Measurements from ENCODE around the gene ZC3H7B. TPM values are rescaled to one million over a fixed set of nuclear protein-coding genes. Genes with fewer than 3 reads are reported as not detected.

The ZC3H7B gene
- total and polyA plus RNA-seq, 2 donors from 2014 or later, result 28.3 to 68.6 TPM

- Histone ChIP-seq H3K4me1 (ENCODE audit: control insufficient read depth in 2 of 3, insufficient read depth in 2 of 3, low read depth in 1 of 3, low read length in 3 of 3) (peaks cover 0 to 2% (median 0%) of the 10 kb centered on the region in 3 donors), H3K4me3 (ENCODE audit: low read length in 3 of 3) (no peak overlapping the region), H3K27me3 (ENCODE audit: control insufficient read depth, insufficient read depth, low read length) (no peaks in the 10 kb centered on the region), H3K9me3 (ENCODE audit: control insufficient read depth in 2 of 3, insufficient read depth in 1 of 3, low read length in 3 of 3) (no peaks in the 10 kb centered on the region), H3K27ac (ENCODE audit: low read depth in 2 of 2, low read length in 2 of 2) (peak overlapping the region in 1 of 2 donors; percentile 13), H3K9ac (ENCODE audit: low read length in 3 of 3) (no peak overlapping the region), H3K36me3 (ENCODE audit: control insufficient read depth in 2 of 3, insufficient read depth in 3 of 3, low read length in 3 of 3) (peaks cover 0 to 30% (median 3%) of the 10 kb centered on the region in 3 donors)
- no peak for TF ChIP-seq CTCF (IDR thresholded peaks at IDR 0.05; ENCODE audit: borderline replicate concordance, extremely low read depth, insufficient read depth)
- DNase-seq, result peak; percentile 59 to 87 (median 68)
- no peak for FAIRE-seq
- intact Hi-C loops (cut with DNase I), result no loop called here
Measured at GRCh38 chr22:41360126-41360525, 58.8 kb downstream of the ZC3H7B start.

- H3K36me3 ChIP-seq (ENCODE audit: control insufficient read depth in 2 of 3, insufficient read depth in 3 of 3, low read length in 3 of 3), result peaks cover 0 to 14% (median 0%) of the 10 kb centered on the region in 3 donors
- TF ChIP-seq CTCF (IDR thresholded peaks at IDR 0.05; ENCODE audit: borderline replicate concordance, extremely low read depth, insufficient read depth), result no peak
- H3K9me3 ChIP-seq (ENCODE audit: control insufficient read depth in 2 of 3, insufficient read depth in 1 of 3, low read length in 3 of 3), result no peaks in the 10 kb centered on the region
- peaks cover 0 to 13% (median 11%) of the 10 kb centered on the region in 3 donors for H3K4me1 ChIP-seq (ENCODE audit: control insufficient read depth in 2 of 3, insufficient read depth in 2 of 3, low read depth in 1 of 3, low read length in 3 of 3)
- H3K4me3 ChIP-seq (ENCODE audit: low read length in 3 of 3), result no peak overlapping the region
- FAIRE-seq (no peak), DNase-seq (no peak)
- no peak overlapping the region for H3K27ac ChIP-seq (ENCODE audit: low read depth in 2 of 2, low read length in 2 of 2)
- intact Hi-C loops (cut with DNase I), result no loop called here
- H3K27me3 ChIP-seq (ENCODE audit: control insufficient read depth, insufficient read depth, low read length), result no peaks in the 10 kb centered on the region
- no peak overlapping the region for H3K9ac ChIP-seq (ENCODE audit: low read length in 3 of 3)
Measured at GRCh38 chr22:41361716-41362310, 60.5 kb downstream of the ZC3H7B start.

GRCh38 chr22:41362615-41363014, 61.3 kb downstream of the ZC3H7B start:
- Histone ChIP-seq H3K4me3 (ENCODE audit: low read length in 3 of 3) (no peak overlapping the region), H3K9me3 (ENCODE audit: control insufficient read depth in 2 of 3, insufficient read depth in 1 of 3, low read length in 3 of 3) (no peaks in the 10 kb centered on the region), H3K27ac (ENCODE audit: low read depth in 2 of 2, low read length in 2 of 2) (no peak overlapping the region), H3K36me3 (ENCODE audit: control insufficient read depth in 2 of 3, insufficient read depth in 3 of 3, low read length in 3 of 3) (peaks cover 0 to 14% (median 0%) of the 10 kb centered on the region in 3 donors), H3K27me3 (ENCODE audit: control insufficient read depth, insufficient read depth, low read length) (no peaks in the 10 kb centered on the region), H3K9ac (ENCODE audit: low read length in 3 of 3) (no peak overlapping the region), H3K4me1 (ENCODE audit: control insufficient read depth in 2 of 3, insufficient read depth in 2 of 3, low read depth in 1 of 3, low read length in 3 of 3) (peaks cover 0 to 20% (median 11%) of the 10 kb centered on the region in 3 donors)
- intact Hi-C loops (cut with DNase I), result no loop called here
- DNase-seq (no peak), FAIRE-seq (no peak)
- no peak for TF ChIP-seq CTCF (IDR thresholded peaks at IDR 0.05; ENCODE audit: borderline replicate concordance, extremely low read depth, insufficient read depth)
